GM21528 (cell line): Measurements from ENCODE around the gene CCR9.
A peak's percentile ranks its signal among the peaks of the same experiment; 100 is the strongest.

Experiments
- ATAC-seq: cut with Tn5 transposase; IDR thresholded peaks from one replicate; pipeline ENCODE4 v1.9.1; 2021; ENCODE audit warnings: mild to moderate bottlenecking, moderate library complexity; ENCODE audit not compliant: unreplicated experiment, low FRiP score

CCR9 gene

GRCh38 chr3:45906681-45907407 is 20.5 kb downstream of the CCR9 start:
- no peak for ATAC-seq

GRCh38 chr3:45907769-45908705 is 21.7 kb downstream of the CCR9 start:
- no peak for ATAC-seq

GRCh38 chr3:45908761-45909160 is 22.4 kb downstream of the CCR9 start:
- no peak for ATAC-seq

- no peak for ATAC-seq
Observed at GRCh38 chr3:45909542-45909941, 23.2 kb downstream of the CCR9 start.

GRCh38 chr3:45910892-45911291 is 24.5 kb downstream of the CCR9 start:
- no peak for ATAC-seq

- ATAC-seq = no peak
Observed at GRCh38 chr3:45911511-45912226, 25.3 kb downstream of the CCR9 start.

- ATAC-seq = no peak
Observed at GRCh38 chr3:45912435-45912834, 26.1 kb downstream of the CCR9 start.

GRCh38 chr3:45914362-45915058 is 28.2 kb downstream of the CCR9 start:
- ATAC-seq = no peak

- no peak for ATAC-seq
Observed at GRCh38 chr3:45915059-45915439, 28.7 kb downstream of the CCR9 start.

- peak; percentile 90 for ATAC-seq
Observed at GRCh38 chr3:45915518-45916231, 29.3 kb downstream of the CCR9 start.

GRCh38 chr3:45917146-45917898 is 31.0 kb downstream of the CCR9 start:
- ATAC-seq = no peak

- no peak for ATAC-seq
Observed at GRCh38 chr3:45921158-45922038, 35.1 kb downstream of the CCR9 start.

GRCh38 chr3:45922039-45922326 is 35.6 kb downstream of the CCR9 start:
- ATAC-seq = no peak

- ATAC-seq = no peak
Observed at GRCh38 chr3:45922950-45923590, 36.7 kb downstream of the CCR9 start.

GRCh38 chr3:45923755-45924154 is 37.4 kb downstream of the CCR9 start:
- ATAC-seq = no peak

- no peak for ATAC-seq
Observed at GRCh38 chr3:45927881-45928280, 41.5 kb downstream of the CCR9 start.

GRCh38 chr3:45929042-45929679 is 42.8 kb downstream of the CCR9 start:
- ATAC-seq = no peak
